ENCODE results near the gene DLG2.

GRCh38 chr11:84398017-84398626 lies 1229.0 kb downstream of the DLG2 start:
- TF ChIP-seq CTCF (IDR thresholded peaks at IDR 0.05; ENCODE audit: extremely low read depth in 1 of 2, insufficient read depth in 1 of 2, low read depth in 1 of 2, low read length in 2 of 2) (no peak), POLR2A (IDR thresholded peaks at IDR 0.05; ENCODE audit: low read depth, low read length) (no peak), POLR2AphosphoS5 (IDR thresholded peaks at IDR 0.05; ENCODE audit: insufficient read depth, low read depth, low read length) (no peak), EZH2 (IDR thresholded peaks at IDR 0.05; ENCODE audit: borderline replicate concordance, low read depth, low read length, severe bottlenecking) (no peak), JUN (IDR thresholded peaks at IDR 0.05; ENCODE audit: borderline replicate concordance, insufficient read depth, insufficient read length, low read depth) (no peak)
- TF ChIP-seq, protein P1, sequence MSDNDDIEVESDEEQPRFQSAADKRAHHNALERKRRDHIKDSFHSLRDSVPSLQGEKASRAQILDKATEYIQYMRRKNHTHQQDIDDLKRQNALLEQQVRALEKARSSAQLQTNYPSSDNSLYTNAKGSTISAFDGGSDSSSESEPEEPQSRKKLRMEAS (IDR thresholded peaks at IDR 0.05; ENCODE audit: insufficient read depth, insufficient read length), result no peak
